ENCODE results near the gene TTLL12. TPM values are rescaled to one million over a fixed set of nuclear protein-coding genes. Genes with fewer than 3 reads are reported as not detected.

The TTLL12 gene
- polyA plus RNA-seq, 2 of the 4 experiments (the other 2 are of a cell fraction) = 8.6 to 18.7 TPM

GRCh38 chr22:43170131-43170480, 16.8 kb downstream of the TTLL12 start:
- H3K9me3 ChIP-seq = no peaks in the 10 kb centered on the region
- no peak overlapping the region for H3K27ac ChIP-seq
- TF ChIP-seq ZSCAN20 (CRISPR knock-in tag; IDR thresholded peaks at IDR 0.05) = no peak
- TF ChIP-seq POLR2AphosphoS2 (conservative IDR thresholded peaks at IDR 0.05; ENCODE audit: low read length) = no peak
- TF ChIP-seq HOXA7 (CRISPR knock-in tag; IDR thresholded peaks at IDR 0.05) = no peak
- no peak for TF ChIP-seq HOXB13 (CRISPR knock-in tag; IDR thresholded peaks at IDR 0.05; ENCODE audit: low read depth)
- TF ChIP-seq E2F6 (IDR thresholded peaks at IDR 0.05; ENCODE audit: borderline replicate concordance, low read depth) = no peak
- no peak for TF ChIP-seq KDM1A (IDR thresholded peaks at IDR 0.05; ENCODE audit: low read depth)
- TF ChIP-seq, protein P1, sequence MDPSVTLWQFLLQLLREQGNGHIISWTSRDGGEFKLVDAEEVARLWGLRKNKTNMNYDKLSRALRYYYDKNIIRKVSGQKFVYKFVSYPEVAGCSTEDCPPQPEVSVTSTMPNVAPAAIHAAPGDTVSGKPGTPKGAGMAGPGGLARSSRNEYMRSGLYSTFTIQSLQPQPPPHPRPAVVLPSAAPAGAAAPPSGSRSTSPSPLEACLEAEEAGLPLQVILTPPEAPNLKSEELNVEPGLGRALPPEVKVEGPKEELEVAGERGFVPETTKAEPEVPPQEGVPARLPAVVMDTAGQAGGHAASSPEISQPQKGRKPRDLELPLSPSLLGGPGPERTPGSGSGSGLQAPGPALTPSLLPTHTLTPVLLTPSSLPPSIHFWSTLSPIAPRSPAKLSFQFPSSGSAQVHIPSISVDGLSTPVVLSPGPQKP (IDR thresholded peaks at IDR 0.05; ENCODE audit: low read depth, low read length) = no peak
- no peak for TF ChIP-seq RAD21 (conservative IDR thresholded peaks at IDR 0.05 in 1 of 2, IDR thresholded peaks at IDR 0.05 in 1 of 2)
- no peak for TF ChIP-seq SMC3 (IDR thresholded peaks at IDR 0.05)
- TF ChIP-seq HOXB5 (CRISPR knock-in tag; IDR thresholded peaks at IDR 0.05) = no peak
- TF ChIP-seq, protein P2, sequence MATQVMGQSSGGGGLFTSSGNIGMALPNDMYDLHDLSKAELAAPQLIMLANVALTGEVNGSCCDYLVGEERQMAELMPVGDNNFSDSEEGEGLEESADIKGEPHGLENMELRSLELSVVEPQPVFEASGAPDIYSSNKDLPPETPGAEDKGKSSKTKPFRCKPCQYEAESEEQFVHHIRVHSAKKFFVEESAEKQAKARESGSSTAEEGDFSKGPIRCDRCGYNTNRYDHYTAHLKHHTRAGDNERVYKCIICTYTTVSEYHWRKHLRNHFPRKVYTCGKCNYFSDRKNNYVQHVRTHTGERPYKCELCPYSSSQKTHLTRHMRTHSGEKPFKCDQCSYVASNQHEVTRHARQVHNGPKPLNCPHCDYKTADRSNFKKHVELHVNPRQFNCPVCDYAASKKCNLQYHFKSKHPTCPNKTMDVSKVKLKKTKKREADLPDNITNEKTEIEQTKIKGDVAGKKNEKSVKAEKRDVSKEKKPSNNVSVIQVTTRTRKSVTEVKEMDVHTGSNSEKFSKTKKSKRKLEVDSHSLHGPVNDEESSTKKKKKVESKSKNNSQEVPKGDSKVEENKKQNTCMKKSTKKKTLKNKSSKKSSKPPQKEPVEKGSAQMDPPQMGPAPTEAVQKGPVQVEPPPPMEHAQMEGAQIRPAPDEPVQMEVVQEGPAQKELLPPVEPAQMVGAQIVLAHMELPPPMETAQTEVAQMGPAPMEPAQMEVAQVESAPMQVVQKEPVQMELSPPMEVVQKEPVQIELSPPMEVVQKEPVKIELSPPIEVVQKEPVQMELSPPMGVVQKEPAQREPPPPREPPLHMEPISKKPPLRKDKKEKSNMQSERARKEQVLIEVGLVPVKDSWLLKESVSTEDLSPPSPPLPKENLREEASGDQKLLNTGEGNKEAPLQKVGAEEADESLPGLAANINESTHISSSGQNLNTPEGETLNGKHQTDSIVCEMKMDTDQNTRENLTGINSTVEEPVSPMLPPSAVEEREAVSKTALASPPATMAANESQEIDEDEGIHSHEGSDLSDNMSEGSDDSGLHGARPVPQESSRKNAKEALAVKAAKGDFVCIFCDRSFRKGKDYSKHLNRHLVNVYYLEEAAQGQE (IDR thresholded peaks at IDR 0.05) = no peak
- TF ChIP-seq HDAC2 (IDR thresholded peaks at IDR 0.05) = no peak
- TF ChIP-seq MYC (IDR thresholded peaks at IDR 0.05; ENCODE audit: borderline replicate concordance, low read length) = no peak
- TF ChIP-seq, protein P3, sequence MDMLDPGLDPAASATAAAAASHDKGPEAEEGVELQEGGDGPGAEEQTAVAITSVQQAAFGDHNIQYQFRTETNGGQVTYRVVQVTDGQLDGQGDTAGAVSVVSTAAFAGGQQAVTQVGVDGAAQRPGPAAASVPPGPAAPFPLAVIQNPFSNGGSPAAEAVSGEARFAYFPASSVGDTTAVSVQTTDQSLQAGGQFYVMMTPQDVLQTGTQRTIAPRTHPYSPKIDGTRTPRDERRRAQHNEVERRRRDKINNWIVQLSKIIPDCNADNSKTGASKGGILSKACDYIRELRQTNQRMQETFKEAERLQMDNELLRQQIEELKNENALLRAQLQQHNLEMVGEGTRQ (IDR thresholded peaks at IDR 0.05) = no peak
- WGBS (ENCODE audit: missing lambda C conversion rate) = 93% methylated on average over 6 of the region's 9 CpGs
- H3K4me3 ChIP-seq = no peak overlapping the region
- DNase-seq (ENCODE audit: low read depth in 1 of 2, low spot score in 1 of 2) (no peak), ATAC-seq (no peak), FAIRE-seq (no peak)
- ChIA-PET POLR2A (no interaction called here), CTCF (no interaction called here)
- H3K4me1 ChIP-seq = no peaks in the 10 kb centered on the region
- H3K4me2 ChIP-seq = no peak overlapping the region

DNA sequence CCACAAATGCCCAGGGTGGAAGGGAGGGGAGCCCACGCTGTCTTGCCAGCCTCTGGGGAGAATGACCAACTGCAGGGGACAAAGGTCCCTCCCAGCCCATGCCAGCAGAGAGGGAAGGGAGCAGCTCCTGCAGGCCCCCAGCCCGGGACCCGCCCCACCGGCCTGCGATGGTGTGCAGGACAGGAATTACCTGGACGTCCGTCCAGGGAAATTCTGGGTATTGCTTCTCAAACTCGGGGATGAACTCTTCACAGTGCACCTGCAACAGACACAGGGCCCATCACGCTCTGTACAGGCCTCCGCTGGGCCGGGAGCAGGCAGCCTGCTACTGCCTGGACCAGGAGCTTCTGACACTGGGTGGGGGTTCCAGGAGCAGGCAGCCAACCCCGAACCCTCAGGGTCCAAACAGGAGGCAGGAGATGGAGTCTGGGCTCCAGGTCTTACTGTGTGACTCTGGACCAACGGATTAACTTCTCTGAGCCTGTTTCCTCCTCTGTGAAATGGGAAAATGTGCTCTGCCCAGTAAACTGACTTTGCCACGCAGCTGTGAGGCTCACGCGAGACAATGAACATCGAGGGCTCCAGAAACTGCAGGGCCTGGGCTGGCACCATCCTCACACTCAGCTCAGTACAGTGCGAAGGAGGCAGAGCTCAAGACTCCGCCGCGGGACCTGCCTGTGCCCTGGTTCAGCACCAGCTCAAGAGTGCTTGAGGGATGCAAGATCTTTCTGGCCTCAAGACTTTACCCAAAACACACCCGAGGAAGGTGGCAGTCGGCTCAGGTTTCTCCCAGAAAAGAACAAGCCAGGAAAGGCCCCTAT, 17.4 kb downstream of the TTLL12 start:
- no peaks in the 10 kb centered on the region for H3K9me3 ChIP-seq
- ATAC-seq (no peak), DNase-seq (ENCODE audit: low read depth in 1 of 2, low spot score in 1 of 2) (no peak), FAIRE-seq (no peak)
- H3K27ac ChIP-seq = no peak overlapping the region
- ChIA-PET CTCF (no interaction called here), POLR2A (no interaction called here)
- WGBS (ENCODE audit: missing lambda C conversion rate) = 69% methylated on average over 7 of the region's 23 CpGs
- no peak overlapping the region for H3K4me3 ChIP-seq
- no peaks in the 10 kb centered on the region for H3K4me1 ChIP-seq
- no peak overlapping the region for H3K4me2 ChIP-seq
- TF ChIP-seq HOXB13 (CRISPR knock-in tag; IDR thresholded peaks at IDR 0.05; ENCODE audit: low read depth) (no peak), TFCP2L1 (CRISPR knock-in tag; IDR thresholded peaks at IDR 0.05) (no peak), ATOH8 (CRISPR knock-in tag; IDR thresholded peaks at IDR 0.05; ENCODE audit: low read depth) (no peak), KDM5A (IDR thresholded peaks at IDR 0.05) (no peak), EHMT2 (IDR thresholded peaks at IDR 0.05; ENCODE audit: low read depth) (no peak), NFE2L2 (conservative IDR thresholded peaks at IDR 0.05; ENCODE audit: low read length) (no peak), E2F6 (IDR thresholded peaks at IDR 0.05; ENCODE audit: borderline replicate concordance, low read depth) (no peak), MAZ (IDR thresholded peaks at IDR 0.05; ENCODE audit: borderline replicate concordance, low read depth, low read length) (no peak), CBX8 (IDR thresholded peaks at IDR 0.05) (no peak), CHD2 (IDR thresholded peaks at IDR 0.05; ENCODE audit: low read length, partially characterized antibody) (no peak), RAD21 (conservative IDR thresholded peaks at IDR 0.05 in 1 of 2, IDR thresholded peaks at IDR 0.05 in 1 of 2) (no peak)
- TF ChIP-seq, protein P3 (IDR thresholded peaks at IDR 0.05) = no peak
- TF ChIP-seq, protein P2 (IDR thresholded peaks at IDR 0.05) = no peak
